Natural killer cell (primary cell): ENCODE data around the gene KMT2A. TPM values are rescaled to one million over a fixed set of nuclear protein-coding genes. Genes with fewer than 3 reads are reported as not detected.
A peak's percentile ranks its signal among the peaks of the same experiment; 100 is the strongest.

Experiments
- ATAC-seq, 3 donors: fragments of 150-1000 bp in 2 of 3; fragments of 200-7000 bp in 1 of 3; cut with Tn5 transposase; 1 replicate in 1 of 3; 2 replicates in 2 of 3; pipeline ENCODE4 v1.10.0; 2021; ENCODE audit warnings: mild to moderate bottlenecking in 2 of 3, moderate library complexity in 2 of 3
- DNase-seq, 2 donors: peaks; one replicate each; pipeline versions ENCODE4 v3.0.0 to v3.0.0-alpha.2; 2013 to 2021; ENCODE audit warnings: mixed read lengths in 1 of 2
- H3K27ac ChIP-seq: one replicate; pipeline ENCODE4 v1.5.1; 2013; ENCODE audit warnings: mild to moderate bottlenecking, low read length
- H3K27me3 ChIP-seq: one replicate; pipeline ENCODE4 v1.6.1; 2013; ENCODE audit warnings: low read length; ENCODE audit not compliant: control insufficient read depth, insufficient read depth
- H3K36me3 ChIP-seq: one replicate; pipeline ENCODE4 v1.6.1; 2013; ENCODE audit warnings: low read length; ENCODE audit not compliant: control insufficient read depth, insufficient read depth
- H3K4me1 ChIP-seq: one replicate; pipeline ENCODE4 v1.6.1; 2013; ENCODE audit warnings: low read length; ENCODE audit not compliant: control insufficient read depth, insufficient read depth
- H3K4me3 ChIP-seq: one replicate; pipeline ENCODE4 v1.5.1; 2013; ENCODE audit warnings: low read length
- H3K9me3 ChIP-seq: one replicate; pipeline ENCODE4 v1.6.1; 2013; ENCODE audit warnings: low read length; ENCODE audit not compliant: control insufficient read depth, insufficient read depth
- H3K27ac Mint-ChIP-seq, 2 donors: one replicate each; pipeline ENCODE4 v1.8.0; 2022; ENCODE audit warnings: mild to moderate bottlenecking in 2 of 2, mixed read lengths in 2 of 2, moderate library complexity in 1 of 2
- H3K27me3 Mint-ChIP-seq, 2 donors: one replicate each; pipeline ENCODE4 v1.8.0; 2022; ENCODE audit warnings: low read depth in 2 of 2, mixed read lengths in 2 of 2
- H3K36me3 Mint-ChIP-seq: one replicate; pipeline ENCODE4 v1.8.0; 2022; ENCODE audit warnings: mixed read lengths
- H3K4me1 Mint-ChIP-seq, 2 donors: one replicate each; pipeline ENCODE4 v1.8.0; 2022; ENCODE audit warnings: mixed read lengths in 2 of 2
- H3K4me3 Mint-ChIP-seq: one replicate; pipeline ENCODE4 v1.8.0; 2022; ENCODE audit warnings: mild to moderate bottlenecking, moderate library complexity, mixed read lengths
- H3K9me3 Mint-ChIP-seq, 2 donors: one replicate each; pipeline ENCODE4 v1.8.0; 2022; ENCODE audit warnings: mixed read lengths in 2 of 2
- CTCF ChIP-seq: fragments of 200-600 bp; IDR thresholded peaks from one replicate; pipeline ENCODE4 v1.8.0; 2022; ENCODE audit warnings: antibody characterized with exemption
- WGBS: methylation state at CpG from one replicate; pipeline ENCODE4 v1.1.7; 2013; ENCODE audit warnings: missing lambda C conversion rate; ENCODE audit not compliant: insufficient coverage; 5-methylcytosine and 5-hydroxymethylcytosine counted together
- intact Hi-C: fragments of 100-400 bp; cut with micrococcal nuclease; formaldehyde crosslinking; loops from one replicate; pipeline ENCODE4 v1.14.2; 2022
- total RNA-seq, 4 donors: library from RNA; stranded (reverse); fragments of 120-200 nt in 1 of 4; gene quantifications; one replicate each; pipeline versions ENCODE4 v1.2.3 to v1.2.4, GENCODE V29; 2013 to 2022

The KMT2A gene
- total RNA-seq, 3 donors from 2014 or later (not counting 1 experiment from before 2014, with no cell fraction given), result 146 to 176 (median 157) TPM

GRCh38 chr11:118528511-118528910 is 92.2 kb downstream of the KMT2A start:
- no peak for TF ChIP-seq CTCF
- Histone ChIP-seq H3K4me1 (peaks cover 21% of the 10 kb centered on the region), H3K36me3 (peaks cover 10% of the 10 kb centered on the region), H3K27ac (no peak overlapping the region), H3K4me3 (no peak overlapping the region), H3K9me3 (no peaks in the 10 kb centered on the region), H3K27me3 (no peaks in the 10 kb centered on the region)
- intact Hi-C loops, result no loop called here
- no peak overlapping the region for H3K27ac Mint-ChIP-seq
- no peak for DNase-seq
- no peaks in the 10 kb centered on the region for H3K27me3 Mint-ChIP-seq
- H3K36me3 Mint-ChIP-seq, result no peaks in the 10 kb centered on the region
- no peak for ATAC-seq
- H3K4me3 Mint-ChIP-seq, result no peak overlapping the region
- 99% methylated on average over 6 of the region's 6 CpGs for WGBS
- no peaks in the 10 kb centered on the region for H3K9me3 Mint-ChIP-seq
- H3K4me1 Mint-ChIP-seq, result peaks cover 33 to 39% of the 10 kb centered on the region in 2 donors

- Histone ChIP-seq H3K36me3 (peaks cover 6% of the 10 kb centered on the region), H3K4me3 (peak overlapping the region; percentile 46), H3K27ac (no peak overlapping the region), H3K4me1 (peaks cover 21% of the 10 kb centered on the region), H3K9me3 (no peaks in the 10 kb centered on the region), H3K27me3 (no peaks in the 10 kb centered on the region)
- Mint-ChIP-seq H3K27ac (peak overlapping the region in 1 of 2 donors; percentile 3), H3K4me3 (peak overlapping the region; percentile 89), H3K36me3 (no peaks in the 10 kb centered on the region), H3K27me3 (no peaks in the 10 kb centered on the region), H3K9me3 (no peaks in the 10 kb centered on the region), H3K4me1 (peaks cover 32 to 33% of the 10 kb centered on the region in 2 donors)
- 87% methylated on average over 5 of the region's 5 CpGs for WGBS
- TF ChIP-seq CTCF, result no peak
- ATAC-seq, result no peak
- no peak for DNase-seq
- intact Hi-C loops, result loop anchor here (2.0 kb wide), 1 partner anchor 37 kb away; no protein-coding TSS in a partner anchor
Measured at GRCh38 chr11:118529584-118530175, 93.4 kb downstream of the KMT2A start.

- Mint-ChIP-seq H3K27ac (peak overlapping the region in 1 of 2 donors; percentile 3), H3K9me3 (no peaks in the 10 kb centered on the region), H3K4me3 (peak overlapping the region; percentile 89), H3K36me3 (no peaks in the 10 kb centered on the region), H3K27me3 (no peaks in the 10 kb centered on the region), H3K4me1 (peaks cover 32 to 33% of the 10 kb centered on the region in 2 donors)
- no peak for DNase-seq
- Histone ChIP-seq H3K4me3 (peak overlapping the region; percentile 46), H3K27me3 (no peaks in the 10 kb centered on the region), H3K27ac (no peak overlapping the region), H3K9me3 (no peaks in the 10 kb centered on the region), H3K4me1 (peaks cover 21% of the 10 kb centered on the region), H3K36me3 (peaks cover under 1% of the 10 kb centered on the region)
- intact Hi-C loops, result loop anchor here (2.0 kb wide), 1 partner anchor 37 kb away; no protein-coding TSS in a partner anchor
- ATAC-seq, result no peak
- WGBS, result 8% methylated on average over 31 of the region's 31 CpGs
- no peak for TF ChIP-seq CTCF
Measured at GRCh38 chr11:118530180-118530682, 93.9 kb downstream of the KMT2A start.
